AG10803 (cell line): ENCODE data around the gene FAM174B.

Source experiments
- DNase-seq: peaks from one replicate; pipeline ENCODE4 v3.0.0; 2010; ENCODE audit warnings: low read depth
- H3K4me3 ChIP-seq: 2 replicates; pipeline ENCODE4 v1.5.1; 2011; ENCODE audit warnings: mild to moderate bottlenecking, low read length, control low read depth
- TF ChIP-seq, protein P1 (sequence below): conservative IDR thresholded peaks from 2 replicates; pipeline ENCODE4 v1.5.1; 2011; ENCODE audit warnings: mild to moderate bottlenecking, low read length, control low read depth, inconsistent platforms

The FAM174B gene

DNA sequence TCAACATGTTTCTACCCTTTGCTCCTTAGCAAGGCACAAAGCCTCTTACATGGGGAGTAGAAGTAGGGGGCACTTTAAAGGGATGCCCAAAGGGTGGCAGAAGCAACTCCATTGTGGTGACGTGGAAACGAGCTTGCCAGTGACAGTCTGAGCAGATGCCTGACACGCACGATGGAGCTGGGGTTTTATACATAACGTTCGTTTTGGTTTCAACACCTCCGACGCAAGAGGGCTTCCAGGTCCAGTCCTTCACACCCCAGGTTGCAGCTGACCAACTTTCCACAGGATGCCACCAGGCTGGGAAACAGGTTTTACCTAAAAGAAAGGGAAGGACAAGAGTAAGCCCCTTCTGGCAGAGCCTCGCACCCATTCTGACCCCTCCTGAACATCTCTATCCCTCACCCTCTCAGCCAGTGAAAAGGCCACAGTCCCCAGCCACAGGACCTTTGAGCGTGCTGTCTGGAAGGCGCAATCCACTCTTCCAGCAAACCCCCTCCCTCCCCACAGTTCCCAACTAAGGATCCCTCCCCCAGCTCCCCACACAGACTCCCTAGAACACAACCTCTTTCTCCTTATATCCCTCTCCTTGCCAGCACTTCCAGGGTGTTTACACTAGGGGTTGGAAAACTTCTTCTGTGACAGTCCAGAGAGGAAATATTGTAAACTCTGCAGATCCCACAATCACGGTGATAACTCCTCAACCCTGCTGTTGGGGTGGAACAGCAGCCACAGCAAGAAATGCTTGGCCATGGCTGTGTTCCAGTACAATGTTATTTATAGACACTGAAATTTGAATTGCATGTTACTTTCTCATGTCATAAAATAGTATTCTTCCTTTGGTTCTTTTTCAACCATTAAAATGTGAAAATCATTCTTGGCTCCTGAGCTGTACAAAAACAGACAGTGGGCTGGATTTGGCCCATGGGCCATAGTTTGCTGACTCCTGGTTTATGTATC lies 36.2 kb downstream of the FAM174B start:
- TF ChIP-seq, protein P1, sequence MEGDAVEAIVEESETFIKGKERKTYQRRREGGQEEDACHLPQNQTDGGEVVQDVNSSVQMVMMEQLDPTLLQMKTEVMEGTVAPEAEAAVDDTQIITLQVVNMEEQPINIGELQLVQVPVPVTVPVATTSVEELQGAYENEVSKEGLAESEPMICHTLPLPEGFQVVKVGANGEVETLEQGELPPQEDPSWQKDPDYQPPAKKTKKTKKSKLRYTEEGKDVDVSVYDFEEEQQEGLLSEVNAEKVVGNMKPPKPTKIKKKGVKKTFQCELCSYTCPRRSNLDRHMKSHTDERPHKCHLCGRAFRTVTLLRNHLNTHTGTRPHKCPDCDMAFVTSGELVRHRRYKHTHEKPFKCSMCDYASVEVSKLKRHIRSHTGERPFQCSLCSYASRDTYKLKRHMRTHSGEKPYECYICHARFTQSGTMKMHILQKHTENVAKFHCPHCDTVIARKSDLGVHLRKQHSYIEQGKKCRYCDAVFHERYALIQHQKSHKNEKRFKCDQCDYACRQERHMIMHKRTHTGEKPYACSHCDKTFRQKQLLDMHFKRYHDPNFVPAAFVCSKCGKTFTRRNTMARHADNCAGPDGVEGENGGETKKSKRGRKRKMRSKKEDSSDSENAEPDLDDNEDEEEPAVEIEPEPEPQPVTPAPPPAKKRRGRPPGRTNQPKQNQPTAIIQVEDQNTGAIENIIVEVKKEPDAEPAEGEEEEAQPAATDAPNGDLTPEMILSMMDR = no peak; the same call in 1 of the 2 replicates
- DNase-seq = peak; percentile 76

DNA sequence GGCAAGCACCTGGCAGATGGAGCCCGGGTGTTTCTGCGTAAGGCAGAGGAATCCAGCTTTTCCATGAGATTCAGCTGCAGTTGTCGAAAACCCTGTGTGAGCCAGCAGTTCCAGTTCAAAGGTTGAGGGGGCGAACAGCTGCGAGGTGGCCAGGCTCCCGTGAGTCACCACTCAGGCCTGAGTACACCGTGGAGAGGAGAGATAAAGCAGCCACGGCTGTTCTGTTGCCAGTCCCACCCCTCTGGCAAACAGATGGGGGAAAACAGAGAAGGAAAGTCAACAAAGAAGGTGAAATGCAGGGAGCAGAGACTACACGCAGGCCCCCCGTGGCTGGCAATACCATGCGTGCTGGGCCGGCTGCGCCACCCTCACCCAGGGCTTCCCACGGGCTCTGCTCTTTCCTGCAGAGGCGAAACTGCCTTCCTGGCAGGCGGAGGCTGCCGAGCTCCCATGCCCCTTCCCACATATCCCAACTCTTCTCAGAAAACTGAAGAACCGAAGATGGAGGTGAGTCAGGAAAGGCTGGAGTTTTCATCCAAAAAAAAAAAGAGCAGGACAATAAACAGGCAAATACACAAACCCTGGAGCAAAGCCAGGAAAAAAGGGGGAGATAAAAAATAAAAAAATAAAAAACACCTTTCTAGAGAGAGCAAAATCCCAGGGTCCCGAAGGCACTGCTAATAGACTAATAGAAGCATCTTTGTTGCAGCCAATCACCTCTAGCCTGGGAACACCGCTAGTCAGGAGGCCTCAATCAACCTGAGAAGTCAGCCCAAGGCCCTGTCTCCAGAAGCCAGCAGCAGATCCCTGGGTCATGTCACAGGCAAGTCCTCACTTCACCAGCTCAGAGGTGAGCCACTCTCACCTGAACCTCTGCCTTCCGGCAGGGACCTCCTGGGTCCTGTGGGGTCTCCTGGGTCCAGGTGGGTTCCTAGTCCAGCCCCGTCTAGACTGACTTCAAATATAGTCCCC lies 37.7 kb downstream of the FAM174B start:
- H3K4me3 ChIP-seq = no peak overlapping the region
- TF ChIP-seq, protein P1 = no peak
- DNase-seq = peak; percentile 44

More for the DNA sequence above, 36.2 kb downstream of the FAM174B start:
- no peak overlapping the region for H3K4me3 ChIP-seq

- H3K4me3 ChIP-seq = no peak overlapping the region
- TF ChIP-seq, protein P1 = no peak
- no peak for DNase-seq
Observed at GRCh38 chr15:92616621-92617548, 38.7 kb downstream of the FAM174B start.

GRCh38 chr15:92614791-92615785 lies 40.5 kb downstream of the FAM174B start:
- no peak for DNase-seq

DNA sequence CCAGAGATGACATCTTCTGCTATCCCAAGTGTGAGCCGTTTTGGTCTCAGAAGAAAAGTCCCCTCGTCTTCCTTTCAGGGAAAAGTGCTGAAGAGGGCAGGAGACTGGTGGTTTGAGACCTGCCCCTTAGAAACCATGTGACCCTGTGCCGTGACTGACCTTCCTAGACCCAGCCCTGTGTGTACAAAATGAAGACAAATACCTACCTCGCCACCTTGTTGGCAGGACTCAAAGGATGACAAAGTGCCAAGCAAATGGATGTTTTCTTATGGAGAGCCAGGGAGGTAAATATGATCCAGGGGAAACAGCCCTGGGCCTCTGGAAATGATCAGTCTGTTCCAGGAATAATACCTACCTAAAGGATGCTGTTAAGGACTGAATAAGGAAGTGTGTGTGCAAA lies 41.3 kb downstream of the FAM174B start:
- no peak overlapping the region for H3K4me3 ChIP-seq
- no peak for DNase-seq
- TF ChIP-seq, protein P1 = no peak

More at GRCh38 chr15:92614791-92615785, 40.5 kb downstream of the FAM174B start:
- no peak overlapping the region for H3K4me3 ChIP-seq
- TF ChIP-seq, protein P1 = no peak
